ENCODE data around the gene DGKH.

DNA sequence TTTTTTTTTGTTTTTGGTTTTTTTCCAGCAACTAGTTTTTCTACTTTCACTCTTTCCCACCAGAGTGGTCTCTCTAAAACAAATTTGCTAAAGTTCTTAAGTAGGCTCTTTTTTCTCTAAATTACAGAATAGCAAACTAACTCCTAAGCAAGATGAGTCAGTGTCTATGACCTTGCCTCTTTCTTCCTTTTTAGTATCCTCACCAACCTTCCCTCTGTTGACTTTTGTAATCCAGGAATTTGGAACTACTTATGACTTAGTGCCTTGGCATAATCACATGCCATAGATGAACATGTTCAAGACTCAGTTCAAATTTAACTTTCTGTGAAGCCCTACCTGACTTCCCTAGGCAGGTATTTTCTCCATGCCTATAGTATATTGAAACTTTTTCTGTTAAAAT, 191.2 kb downstream of the DGKH start:
- no peak for TF ChIP-seq EZH2 (IDR thresholded peaks at IDR 0.05; ENCODE audit: borderline replicate concordance, control insufficient read depth, low read depth, low read length)
- TF ChIP-seq TAF1 (IDR thresholded peaks at IDR 0.05; ENCODE audit: borderline replicate concordance, low read depth, low read length) = no peak
- TF ChIP-seq BCL11A (IDR thresholded peaks at IDR 0.05; ENCODE audit: low read depth, low read length) = no peak
- no peak for TF ChIP-seq SIX5 (IDR thresholded peaks at IDR 0.05; ENCODE audit: low read depth, low read length, severe bottlenecking)
- TF ChIP-seq TCF7 (IDR thresholded peaks at IDR 0.05; ENCODE audit: borderline replicate concordance) = no peak
- TF ChIP-seq, protein P1, sequence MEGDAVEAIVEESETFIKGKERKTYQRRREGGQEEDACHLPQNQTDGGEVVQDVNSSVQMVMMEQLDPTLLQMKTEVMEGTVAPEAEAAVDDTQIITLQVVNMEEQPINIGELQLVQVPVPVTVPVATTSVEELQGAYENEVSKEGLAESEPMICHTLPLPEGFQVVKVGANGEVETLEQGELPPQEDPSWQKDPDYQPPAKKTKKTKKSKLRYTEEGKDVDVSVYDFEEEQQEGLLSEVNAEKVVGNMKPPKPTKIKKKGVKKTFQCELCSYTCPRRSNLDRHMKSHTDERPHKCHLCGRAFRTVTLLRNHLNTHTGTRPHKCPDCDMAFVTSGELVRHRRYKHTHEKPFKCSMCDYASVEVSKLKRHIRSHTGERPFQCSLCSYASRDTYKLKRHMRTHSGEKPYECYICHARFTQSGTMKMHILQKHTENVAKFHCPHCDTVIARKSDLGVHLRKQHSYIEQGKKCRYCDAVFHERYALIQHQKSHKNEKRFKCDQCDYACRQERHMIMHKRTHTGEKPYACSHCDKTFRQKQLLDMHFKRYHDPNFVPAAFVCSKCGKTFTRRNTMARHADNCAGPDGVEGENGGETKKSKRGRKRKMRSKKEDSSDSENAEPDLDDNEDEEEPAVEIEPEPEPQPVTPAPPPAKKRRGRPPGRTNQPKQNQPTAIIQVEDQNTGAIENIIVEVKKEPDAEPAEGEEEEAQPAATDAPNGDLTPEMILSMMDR (IDR thresholded peaks at IDR 0.05 in 2 of 3, conservative IDR thresholded peaks at IDR 0.05 in 1 of 3; ENCODE audit: control insufficient read depth in 2 of 3, extremely low read depth in 1 of 3, insufficient read depth in 1 of 3, low read depth in 3 of 3, low read length in 3 of 3) = no peak
- no peak for TF ChIP-seq POLR2AphosphoS2 (IDR thresholded peaks at IDR 0.05; ENCODE audit: low read depth, low read length)
- TF ChIP-seq RELA (IDR thresholded peaks at IDR 0.05; ENCODE audit: borderline replicate concordance, partially characterized antibody) = no peak
- TF ChIP-seq MYC (IDR thresholded peaks at IDR 0.05; ENCODE audit: insufficient read depth, insufficient read length, insufficient replicate concordance, low read length, severe bottlenecking) = no peak
- TF ChIP-seq POLR2AphosphoS5 (IDR thresholded peaks at IDR 0.05; ENCODE audit: low read length) = no peak
